HG03095 (cell line): ENCODE measurements around the gene SDR9C7.
"Not testable (repeated sequence)": the region's sequence is repeated elsewhere in the genome, so short reads cannot be mapped to it uniquely, and the experiment has no call there.

Experiments used
- ATAC-seq: cut with Tn5 transposase; IDR thresholded peaks from one replicate; pipeline ENCODE4 v1.9.1; 2021; ENCODE audit warnings: moderate library complexity; ENCODE audit not compliant: unreplicated experiment

The SDR9C7 gene

GRCh38 chr12:56954057-56954957, 20.1 kb upstream of the SDR9C7 start:
- ATAC-seq: no peak

- ATAC-seq: no peak
Observed at GRCh38 chr12:56953314-56953713, 19.1 kb upstream of the SDR9C7 start.

GRCh38 chr12:56951582-56952339, 17.6 kb upstream of the SDR9C7 start:
- ATAC-seq: no peak

GRCh38 chr12:56948881-56949280, 14.7 kb upstream of the SDR9C7 start:
- no peak for ATAC-seq

- no peak for ATAC-seq
Observed at GRCh38 chr12:56948457-56948777, 14.2 kb upstream of the SDR9C7 start.

- no peak for ATAC-seq
Observed at GRCh38 chr12:56947633-56948456, 13.6 kb upstream of the SDR9C7 start.

GRCh38 chr12:56943878-56944277, 9.7 kb upstream of the SDR9C7 start:
- no peak for ATAC-seq

GRCh38 chr12:56943374-56943773, 9.2 kb upstream of the SDR9C7 start:
- not testable (repeated sequence) for ATAC-seq

GRCh38 chr12:56941299-56942017, 7.2 kb upstream of the SDR9C7 start:
- ATAC-seq: no peak

GRCh38 chr12:56940942-56941298, 6.7 kb upstream of the SDR9C7 start:
- not testable (repeated sequence) for ATAC-seq

GRCh38 chr12:56935752-56936151, 1.5 kb upstream of the SDR9C7 start:
- no peak for ATAC-seq

GRCh38 chr12:56935157-56935556, 949 bp upstream of the SDR9C7 start:
- ATAC-seq: no peak

GRCh38 chr12:56932867-56933266, 1.3 kb downstream of the SDR9C7 start:
- no peak for ATAC-seq

GRCh38 chr12:56932146-56932545, 2.1 kb downstream of the SDR9C7 start:
- no peak for ATAC-seq

GRCh38 chr12:56931474-56931978, 2.7 kb downstream of the SDR9C7 start:
- ATAC-seq: no peak

GRCh38 chr12:56930241-56930640, 4.0 kb downstream of the SDR9C7 start:
- no peak for ATAC-seq

GRCh38 chr12:56929780-56930179, 4.4 kb downstream of the SDR9C7 start:
- no peak for ATAC-seq

GRCh38 chr12:56928262-56928661, 5.9 kb downstream of the SDR9C7 start:
- ATAC-seq: no peak

GRCh38 chr12:56927281-56927680, 6.9 kb downstream of the SDR9C7 start:
- ATAC-seq: no peak

GRCh38 chr12:56922031-56922430, 12.2 kb downstream of the SDR9C7 start:
- no peak for ATAC-seq

GRCh38 chr12:56921346-56921745, 12.9 kb downstream of the SDR9C7 start:
- no peak for ATAC-seq
